K562 (cell line): ENCODE measurements around the gene PSPH.
"Not testable (repeated sequence)": the region's sequence is repeated elsewhere in the genome, so short reads cannot be mapped to it uniquely, and the experiment has no call there.

Source experiments
- CHD1 ChIP-seq: fragments of 200-600 bp; sonication (generic); IDR thresholded peaks from one replicate; pipeline ENCODE4 v1.6.1; 2012; ENCODE audit warnings: mild to moderate bottlenecking, moderate library complexity, low read length, inconsistent platforms
- MXI1 ChIP-seq: IDR thresholded peaks from 2 replicates; pipeline ENCODE4 v1.6.1; 2011; ENCODE audit warnings: low read depth, mild to moderate bottlenecking, improper control_type of control experiment, low read length

DNA sequence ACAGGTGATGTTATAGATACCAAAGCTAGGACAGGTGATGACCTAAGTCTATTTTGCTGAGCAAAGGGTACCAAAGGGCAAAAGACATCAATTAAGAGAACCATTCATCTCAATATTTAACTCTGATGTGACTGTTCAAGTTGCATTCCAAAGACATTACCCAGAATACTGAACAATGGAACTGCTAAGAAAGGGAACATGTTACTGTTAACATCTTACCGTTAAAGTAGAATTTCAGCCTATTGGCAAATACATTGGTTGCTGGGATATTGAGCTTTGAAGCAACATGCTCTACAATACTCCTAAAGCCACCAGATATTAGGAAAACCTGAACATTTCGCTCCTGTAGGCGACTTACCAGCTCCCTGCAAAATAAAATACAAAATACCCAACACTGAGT lies 34.2 kb downstream of the PSPH start:
- not testable (repeated sequence) for TF ChIP-seq CHD1, MXI1
